ENCODE results near the gene SCGN.
A peak's percentile ranks its signal among the peaks of the same experiment; 100 is the strongest.

DNA sequence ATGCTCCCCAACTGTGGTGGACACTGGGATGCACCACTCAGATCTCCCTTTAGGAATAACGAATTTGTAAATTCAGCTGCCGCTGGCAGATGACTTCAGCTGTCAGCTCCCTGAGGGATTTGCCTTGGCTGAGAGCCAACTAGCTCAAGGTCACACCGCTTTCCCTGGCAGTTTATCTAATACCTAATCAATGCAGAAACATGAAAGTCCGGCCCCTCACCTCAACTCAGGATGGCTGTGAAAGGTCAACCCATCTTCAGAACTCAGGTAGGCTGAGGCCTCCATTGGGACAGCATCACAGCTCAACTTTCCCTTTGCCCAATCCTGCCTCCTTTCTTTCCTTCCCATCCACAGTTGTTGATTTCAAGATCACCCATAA is 22.8 kb upstream of the SCGN start:
- TF ChIP-seq CREB1 (IDR thresholded peaks at IDR 0.05; ENCODE audit: low read depth) (no peak), TAF1 (IDR thresholded peaks at IDR 0.05; ENCODE audit: low read depth) (no peak), YY1 (IDR thresholded peaks at IDR 0.05; ENCODE audit: low read depth) (no peak), NFIC (IDR thresholded peaks at IDR 0.05) (0 out of 2 replicates have a peak, but pooled peaks have one; percentile 12), EGR1 (IDR thresholded peaks at IDR 0.05) (no peak), FOXM1 (IDR thresholded peaks at IDR 0.05; ENCODE audit: borderline replicate concordance, low read depth) (no peak), CEBPB (IDR thresholded peaks at IDR 0.05) (no peak), RAD21 (IDR thresholded peaks at IDR 0.05; ENCODE audit: low read depth) (no peak), EP300 (IDR thresholded peaks at IDR 0.05; ENCODE audit: borderline replicate concordance) (no peak), USF1 (IDR thresholded peaks at IDR 0.05) (no peak), TCF12 (IDR thresholded peaks at IDR 0.05; ENCODE audit: low read depth) (no peak), TEAD4 (IDR thresholded peaks at IDR 0.05) (no peak)
- TF ChIP-seq, protein P1, sequence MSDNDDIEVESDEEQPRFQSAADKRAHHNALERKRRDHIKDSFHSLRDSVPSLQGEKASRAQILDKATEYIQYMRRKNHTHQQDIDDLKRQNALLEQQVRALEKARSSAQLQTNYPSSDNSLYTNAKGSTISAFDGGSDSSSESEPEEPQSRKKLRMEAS (IDR thresholded peaks at IDR 0.05) = no peak
- TF ChIP-seq, protein P2, sequence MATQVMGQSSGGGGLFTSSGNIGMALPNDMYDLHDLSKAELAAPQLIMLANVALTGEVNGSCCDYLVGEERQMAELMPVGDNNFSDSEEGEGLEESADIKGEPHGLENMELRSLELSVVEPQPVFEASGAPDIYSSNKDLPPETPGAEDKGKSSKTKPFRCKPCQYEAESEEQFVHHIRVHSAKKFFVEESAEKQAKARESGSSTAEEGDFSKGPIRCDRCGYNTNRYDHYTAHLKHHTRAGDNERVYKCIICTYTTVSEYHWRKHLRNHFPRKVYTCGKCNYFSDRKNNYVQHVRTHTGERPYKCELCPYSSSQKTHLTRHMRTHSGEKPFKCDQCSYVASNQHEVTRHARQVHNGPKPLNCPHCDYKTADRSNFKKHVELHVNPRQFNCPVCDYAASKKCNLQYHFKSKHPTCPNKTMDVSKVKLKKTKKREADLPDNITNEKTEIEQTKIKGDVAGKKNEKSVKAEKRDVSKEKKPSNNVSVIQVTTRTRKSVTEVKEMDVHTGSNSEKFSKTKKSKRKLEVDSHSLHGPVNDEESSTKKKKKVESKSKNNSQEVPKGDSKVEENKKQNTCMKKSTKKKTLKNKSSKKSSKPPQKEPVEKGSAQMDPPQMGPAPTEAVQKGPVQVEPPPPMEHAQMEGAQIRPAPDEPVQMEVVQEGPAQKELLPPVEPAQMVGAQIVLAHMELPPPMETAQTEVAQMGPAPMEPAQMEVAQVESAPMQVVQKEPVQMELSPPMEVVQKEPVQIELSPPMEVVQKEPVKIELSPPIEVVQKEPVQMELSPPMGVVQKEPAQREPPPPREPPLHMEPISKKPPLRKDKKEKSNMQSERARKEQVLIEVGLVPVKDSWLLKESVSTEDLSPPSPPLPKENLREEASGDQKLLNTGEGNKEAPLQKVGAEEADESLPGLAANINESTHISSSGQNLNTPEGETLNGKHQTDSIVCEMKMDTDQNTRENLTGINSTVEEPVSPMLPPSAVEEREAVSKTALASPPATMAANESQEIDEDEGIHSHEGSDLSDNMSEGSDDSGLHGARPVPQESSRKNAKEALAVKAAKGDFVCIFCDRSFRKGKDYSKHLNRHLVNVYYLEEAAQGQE (IDR thresholded peaks at IDR 0.05; ENCODE audit: low read depth) = no peak
